GM12865 (cell line): ENCODE measurements around the gene CCNY.
"Not testable (repeated sequence)": the region's sequence is repeated elsewhere in the genome, so short reads cannot be mapped to it uniquely, and the experiment has no call there.

Experiments used
- DNase-seq: peaks from one replicate; pipeline ENCODE4 v3.0.0; 2010; ENCODE audit warnings: low read depth
- H3K4me3 ChIP-seq: 2 replicates; pipeline ENCODE4 v1.5.1; 2011; ENCODE audit warnings: mild to moderate bottlenecking, low read depth, low read length, control low read depth
- TF ChIP-seq, protein P1 (sequence below): IDR thresholded peaks from 2 replicates; pipeline ENCODE4 v1.5.1; 2011; ENCODE audit warnings: low read length, control low read depth, low read depth, inconsistent platforms; ENCODE audit not compliant: insufficient read depth; ENCODE audit errors: missing control alignments

The CCNY gene

DNA sequence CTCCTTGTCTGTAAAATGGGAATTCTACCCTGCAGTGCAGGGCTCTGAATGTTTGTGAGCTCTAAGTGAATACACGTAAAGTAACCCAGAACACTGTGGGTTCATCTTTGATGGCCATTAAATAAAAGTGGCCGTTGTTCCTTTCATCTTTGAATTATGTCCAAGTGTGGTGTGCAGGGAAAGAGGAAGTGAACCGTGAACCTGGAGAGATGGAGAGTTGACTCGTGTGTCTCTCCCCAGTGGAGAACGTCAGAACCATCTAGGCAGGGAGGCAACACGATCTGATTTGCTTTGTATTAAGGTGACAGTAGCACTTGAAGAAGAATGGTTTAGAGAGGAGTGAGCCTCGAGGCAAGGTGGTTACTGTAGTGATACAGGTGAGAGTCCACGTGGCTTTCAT lies 175.3 kb downstream of the CCNY start:
- H3K4me3 ChIP-seq = no peak overlapping the region
- no peak for DNase-seq
- TF ChIP-seq, protein P1, sequence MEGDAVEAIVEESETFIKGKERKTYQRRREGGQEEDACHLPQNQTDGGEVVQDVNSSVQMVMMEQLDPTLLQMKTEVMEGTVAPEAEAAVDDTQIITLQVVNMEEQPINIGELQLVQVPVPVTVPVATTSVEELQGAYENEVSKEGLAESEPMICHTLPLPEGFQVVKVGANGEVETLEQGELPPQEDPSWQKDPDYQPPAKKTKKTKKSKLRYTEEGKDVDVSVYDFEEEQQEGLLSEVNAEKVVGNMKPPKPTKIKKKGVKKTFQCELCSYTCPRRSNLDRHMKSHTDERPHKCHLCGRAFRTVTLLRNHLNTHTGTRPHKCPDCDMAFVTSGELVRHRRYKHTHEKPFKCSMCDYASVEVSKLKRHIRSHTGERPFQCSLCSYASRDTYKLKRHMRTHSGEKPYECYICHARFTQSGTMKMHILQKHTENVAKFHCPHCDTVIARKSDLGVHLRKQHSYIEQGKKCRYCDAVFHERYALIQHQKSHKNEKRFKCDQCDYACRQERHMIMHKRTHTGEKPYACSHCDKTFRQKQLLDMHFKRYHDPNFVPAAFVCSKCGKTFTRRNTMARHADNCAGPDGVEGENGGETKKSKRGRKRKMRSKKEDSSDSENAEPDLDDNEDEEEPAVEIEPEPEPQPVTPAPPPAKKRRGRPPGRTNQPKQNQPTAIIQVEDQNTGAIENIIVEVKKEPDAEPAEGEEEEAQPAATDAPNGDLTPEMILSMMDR = no peak

DNA sequence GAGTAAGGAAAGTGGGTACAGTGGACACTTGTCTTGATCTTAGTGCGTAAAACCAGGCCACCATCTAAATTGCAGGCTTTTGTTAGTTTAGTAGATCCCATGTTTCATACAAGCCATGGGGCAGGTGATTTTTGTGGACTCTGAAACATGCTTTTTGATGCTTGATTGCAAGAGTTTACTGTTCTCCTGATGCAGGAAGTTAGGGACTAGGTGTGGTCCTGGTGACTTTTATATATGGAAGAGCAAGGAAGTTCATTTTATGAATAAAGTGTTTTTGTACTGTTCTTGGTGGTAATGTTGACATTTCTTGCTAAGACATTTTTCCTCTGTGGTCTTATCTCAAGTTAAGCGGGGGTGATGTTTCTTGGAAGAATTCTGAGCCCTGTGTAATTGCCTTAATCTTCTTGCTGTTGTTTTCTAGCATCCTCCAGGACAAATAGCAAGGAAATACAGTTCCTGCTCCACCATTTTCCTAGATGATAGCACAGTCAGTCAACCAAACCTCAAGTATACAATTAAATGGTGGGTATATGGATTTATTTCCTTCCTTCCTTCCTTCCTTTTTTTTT lies 179.9 kb downstream of the CCNY start:
- no peak overlapping the region for H3K4me3 ChIP-seq
- no peak for DNase-seq
- TF ChIP-seq, protein P1 = no peak

DNA sequence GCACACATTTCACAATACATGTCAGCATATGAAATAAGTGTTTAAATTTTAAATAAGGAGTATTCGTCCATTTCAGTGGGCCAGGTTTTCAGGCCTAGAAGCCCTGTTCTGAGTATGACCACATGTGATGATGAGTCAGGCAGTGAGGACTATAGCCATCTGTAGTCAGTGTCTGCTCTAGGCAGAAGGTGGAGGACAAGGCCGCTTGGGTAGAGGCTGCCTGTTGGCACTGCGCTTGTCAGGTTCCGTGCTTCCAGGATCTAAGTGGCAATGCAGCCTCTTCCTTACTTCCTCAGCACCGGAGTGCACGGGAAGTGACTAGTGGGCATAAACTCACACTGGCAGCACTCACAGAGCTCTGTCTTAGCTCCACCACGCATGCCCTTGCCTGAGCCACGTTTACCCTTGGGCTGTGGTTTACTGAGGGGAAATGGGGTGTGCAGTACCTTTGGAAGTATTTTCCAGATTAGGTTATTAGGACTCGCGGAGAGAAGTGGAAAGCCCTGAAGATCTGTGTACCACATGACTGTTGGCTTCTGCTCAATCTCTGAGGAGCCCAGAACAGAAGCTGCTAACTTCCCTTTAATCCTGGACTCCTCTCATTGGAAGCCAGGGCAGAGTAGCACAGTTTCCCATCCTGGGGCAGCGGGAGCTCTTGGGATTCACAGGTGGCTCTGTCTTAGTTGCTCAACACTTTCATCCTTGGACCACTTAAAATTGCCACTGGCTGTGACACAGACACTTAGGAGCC lies 181.3 kb downstream of the CCNY start:
- no peak overlapping the region for H3K4me3 ChIP-seq
- TF ChIP-seq, protein P1 = no peak
- DNase-seq = no peak

DNA sequence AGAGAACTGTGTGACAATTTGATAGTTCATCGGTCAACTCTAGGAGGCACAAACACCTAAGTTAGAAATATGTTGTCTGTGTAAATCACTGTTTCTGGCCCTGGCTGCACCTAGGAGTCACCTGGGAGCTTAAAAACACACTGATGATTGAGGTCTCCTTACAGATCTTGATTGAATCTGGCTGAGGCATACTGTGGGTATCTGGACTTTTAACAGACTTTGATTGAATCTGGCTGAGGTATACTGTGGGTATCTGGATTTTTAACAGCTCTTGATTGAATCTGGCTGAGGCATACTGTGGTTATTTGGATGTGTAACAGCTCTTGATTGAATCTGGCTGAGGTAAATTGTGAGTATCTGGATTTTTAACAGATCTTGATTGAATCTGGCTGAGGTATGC lies 181.9 kb downstream of the CCNY start:
- not testable (repeated sequence) for H3K4me3 ChIP-seq, DNase-seq

DNA sequence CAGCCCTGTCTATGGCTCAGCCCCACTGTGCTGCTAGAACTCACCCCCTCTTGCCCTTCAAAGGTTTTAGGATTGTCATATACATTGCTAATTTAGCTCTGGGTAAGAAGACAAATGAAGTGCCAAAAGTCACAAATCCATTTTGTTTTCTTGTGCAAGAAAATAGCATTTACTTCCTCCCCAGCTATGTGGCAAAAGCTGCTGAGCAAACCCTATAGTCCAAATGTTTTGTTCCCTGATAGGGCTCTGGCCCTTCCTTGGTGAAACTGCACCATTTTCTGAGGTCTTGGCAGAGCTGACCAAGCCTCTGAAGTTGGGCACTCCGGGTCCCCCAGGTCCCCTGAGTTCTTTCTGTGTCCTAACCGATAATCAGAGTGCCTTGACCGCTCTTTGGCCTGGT lies 184.7 kb downstream of the CCNY start:
- DNase-seq = no peak

DNA sequence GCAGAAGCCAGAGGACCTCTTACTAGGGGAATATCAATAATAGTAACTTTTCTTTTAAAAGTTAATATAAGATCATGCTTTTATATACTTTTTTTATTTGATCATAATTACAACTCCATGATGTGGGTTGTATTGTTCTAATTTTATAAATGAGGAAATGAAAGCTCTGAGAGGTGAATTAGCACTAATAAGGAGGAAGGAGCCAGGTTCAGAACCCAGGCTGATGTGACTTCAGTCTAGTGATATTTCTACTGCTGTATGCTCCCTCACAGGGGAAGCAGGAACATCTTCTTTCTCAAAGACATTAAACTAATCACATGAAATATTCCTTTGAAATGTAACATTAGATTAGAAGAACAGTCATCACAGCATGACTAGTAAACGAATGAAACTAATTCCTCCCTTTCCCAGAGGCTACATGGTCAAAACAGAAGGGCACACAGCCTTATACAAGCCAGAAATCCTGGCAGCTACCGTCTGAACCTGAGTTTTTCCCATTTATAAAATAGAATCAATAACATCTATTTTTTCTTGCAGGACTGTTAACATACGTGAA lies 187.4 kb downstream of the CCNY start:
- TF ChIP-seq, protein P1 = no peak
- DNase-seq = peak; percentile 17
- H3K4me3 ChIP-seq = no peak overlapping the region

More for the DNA sequence above, 184.7 kb downstream of the CCNY start:
- TF ChIP-seq, protein P1 = no peak
- no peak overlapping the region for H3K4me3 ChIP-seq

DNA sequence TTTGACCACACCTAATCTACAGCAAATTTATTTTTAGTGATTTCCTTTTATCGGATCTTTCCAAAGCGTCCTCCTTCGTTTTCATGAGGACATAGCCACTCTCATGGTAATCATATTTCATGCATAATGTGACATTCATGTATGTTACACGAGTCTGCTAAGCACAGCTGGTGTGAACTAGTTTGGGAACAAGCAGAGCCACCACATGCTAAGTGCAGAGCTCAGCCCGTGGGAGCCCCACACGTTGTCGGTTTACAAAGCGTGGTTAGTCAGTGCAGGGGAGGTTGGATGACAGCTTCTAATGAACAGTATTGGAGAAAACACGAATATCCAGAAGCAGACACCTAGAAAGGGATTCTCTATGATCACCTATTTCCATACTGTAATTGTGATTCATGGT lies 190.4 kb downstream of the CCNY start:
- DNase-seq = no peak
- TF ChIP-seq, protein P1 = no peak
- H3K4me3 ChIP-seq = no peak overlapping the region
